AG20443 (cell line): ENCODE results near the gene TRAF7.
A peak's percentile ranks its signal among the peaks of the same experiment; 100 is the strongest.

Experiments used
- DNase-seq: peaks from one replicate; pipeline ENCODE4 v3.0.0; 2012; ENCODE audit warnings: low spot score, mixed read lengths

The TRAF7 gene

DNA sequence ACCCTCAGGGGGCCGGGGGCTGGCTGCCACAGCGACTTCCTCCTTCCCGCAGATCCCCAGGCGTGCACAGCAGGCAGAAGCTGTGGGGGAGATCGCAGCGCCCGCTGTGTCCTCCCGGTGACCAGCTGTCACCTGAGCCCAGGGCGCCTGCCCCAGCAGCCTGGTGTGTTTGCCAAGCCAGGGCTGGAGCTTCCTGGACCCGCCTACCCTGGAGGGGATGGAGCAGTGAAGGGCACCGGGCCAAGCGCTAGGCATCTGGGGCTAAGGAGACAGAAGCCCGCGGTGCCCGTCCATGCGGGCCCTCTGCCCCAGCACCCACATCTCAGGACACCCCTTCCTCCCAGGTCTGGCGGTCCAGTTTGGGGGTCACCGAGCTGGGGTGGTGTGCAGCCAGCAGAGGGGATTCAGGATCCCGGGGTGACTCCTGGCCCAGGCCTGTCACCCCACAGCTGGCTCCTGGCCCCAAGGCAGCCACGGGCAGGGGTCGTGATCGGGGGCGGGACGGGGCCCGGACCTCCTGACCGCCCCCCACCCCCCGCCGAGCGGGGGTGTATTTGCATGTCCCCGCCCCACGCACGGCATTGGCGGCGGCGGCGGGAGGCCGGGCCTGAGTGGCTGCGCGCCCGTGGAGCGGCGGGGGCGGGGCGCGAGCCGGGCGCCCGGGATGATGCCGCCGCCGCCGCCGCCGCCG, 7.5 kb upstream of the TRAF7 start, which contains the start of gene RAB26:
TSS of gene RAB26 (plus strand) at position 645 of the 691 bp plus-strand sequence. CDS start 159 bp downstream, outside the sequence.
- peak; percentile 73 for DNase-seq

DNA sequence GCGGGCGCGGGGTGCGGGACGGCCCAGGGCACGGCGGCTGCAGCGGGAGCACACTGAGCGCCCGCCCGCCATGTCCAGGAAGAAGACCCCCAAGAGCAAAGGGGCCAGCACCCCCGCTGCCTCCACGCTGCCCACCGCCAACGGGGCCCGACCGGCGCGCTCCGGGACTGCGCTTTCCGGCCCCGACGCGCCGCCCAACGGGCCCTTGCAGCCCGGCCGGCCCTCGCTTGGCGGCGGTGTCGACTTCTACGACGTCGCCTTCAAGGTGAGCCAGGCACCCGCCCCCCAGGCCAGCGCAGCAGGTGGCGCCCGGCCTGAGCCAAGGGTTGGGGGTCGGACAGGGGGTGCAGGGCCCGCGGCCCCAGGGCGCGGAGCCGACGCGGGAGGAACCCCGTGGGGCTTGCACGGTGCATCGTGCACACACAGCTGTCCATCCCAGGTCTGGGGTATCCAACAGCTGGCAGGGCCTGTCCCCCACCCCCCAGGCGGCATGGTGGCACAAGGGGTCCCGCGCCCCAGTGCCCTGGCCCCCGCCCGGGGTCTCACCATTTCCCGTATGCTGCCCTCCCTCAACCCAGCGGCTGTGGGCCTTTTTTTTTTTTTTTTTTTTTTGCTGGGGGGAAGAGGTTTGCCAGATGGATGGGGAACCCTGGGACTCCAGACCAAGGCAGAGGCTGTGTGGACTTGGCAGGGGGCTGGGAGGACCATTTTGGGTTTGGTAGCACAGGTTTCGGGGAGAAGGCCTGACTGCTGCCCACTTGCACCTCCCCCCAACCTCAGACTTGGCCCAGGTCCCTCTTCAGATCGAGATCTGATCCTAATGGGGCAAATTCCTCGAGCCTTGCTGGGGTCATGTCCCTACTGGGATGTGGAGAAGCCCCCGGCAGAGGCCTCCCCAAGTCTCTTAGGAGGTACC, 6.6 kb upstream of the TRAF7 start:
- DNase-seq, result no peak

DNA sequence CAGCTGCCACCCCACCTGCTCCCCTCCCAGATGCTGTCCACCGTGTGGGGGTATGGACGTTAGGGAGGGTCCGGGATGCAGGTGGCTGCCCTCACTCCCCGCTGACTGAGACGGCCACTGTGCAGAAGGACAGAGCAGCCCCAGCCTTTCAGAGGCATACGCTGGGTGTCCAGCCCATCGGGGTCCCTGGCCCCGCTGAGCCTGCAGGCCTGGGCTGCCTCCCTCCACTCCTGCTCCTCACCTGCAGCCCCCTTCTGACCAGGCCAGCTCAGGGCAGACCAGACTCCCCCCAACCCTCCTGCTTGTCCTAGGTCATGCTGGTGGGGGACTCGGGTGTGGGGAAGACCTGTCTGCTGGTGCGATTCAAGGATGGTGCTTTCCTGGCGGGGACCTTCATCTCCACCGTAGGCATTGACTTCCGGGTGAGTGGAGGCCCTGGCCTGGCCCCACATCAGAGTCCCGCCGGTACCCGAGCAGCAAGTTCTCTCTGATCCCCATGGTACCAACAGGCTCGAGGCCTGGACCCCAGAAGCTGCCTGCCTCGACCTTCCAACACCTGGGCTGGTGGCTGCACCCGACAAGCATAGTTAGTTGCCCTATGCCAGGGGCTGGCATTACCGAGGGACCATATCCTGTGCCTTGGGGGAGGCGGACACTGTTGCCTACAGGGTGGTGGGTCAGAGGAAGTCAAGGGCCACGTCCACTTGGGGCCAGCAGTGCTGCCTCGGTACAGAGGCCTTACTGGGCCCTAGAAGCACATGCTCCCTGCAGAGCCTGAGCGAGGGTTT, 5.8 kb upstream of the TRAF7 start:
- no peak for DNase-seq

DNA sequence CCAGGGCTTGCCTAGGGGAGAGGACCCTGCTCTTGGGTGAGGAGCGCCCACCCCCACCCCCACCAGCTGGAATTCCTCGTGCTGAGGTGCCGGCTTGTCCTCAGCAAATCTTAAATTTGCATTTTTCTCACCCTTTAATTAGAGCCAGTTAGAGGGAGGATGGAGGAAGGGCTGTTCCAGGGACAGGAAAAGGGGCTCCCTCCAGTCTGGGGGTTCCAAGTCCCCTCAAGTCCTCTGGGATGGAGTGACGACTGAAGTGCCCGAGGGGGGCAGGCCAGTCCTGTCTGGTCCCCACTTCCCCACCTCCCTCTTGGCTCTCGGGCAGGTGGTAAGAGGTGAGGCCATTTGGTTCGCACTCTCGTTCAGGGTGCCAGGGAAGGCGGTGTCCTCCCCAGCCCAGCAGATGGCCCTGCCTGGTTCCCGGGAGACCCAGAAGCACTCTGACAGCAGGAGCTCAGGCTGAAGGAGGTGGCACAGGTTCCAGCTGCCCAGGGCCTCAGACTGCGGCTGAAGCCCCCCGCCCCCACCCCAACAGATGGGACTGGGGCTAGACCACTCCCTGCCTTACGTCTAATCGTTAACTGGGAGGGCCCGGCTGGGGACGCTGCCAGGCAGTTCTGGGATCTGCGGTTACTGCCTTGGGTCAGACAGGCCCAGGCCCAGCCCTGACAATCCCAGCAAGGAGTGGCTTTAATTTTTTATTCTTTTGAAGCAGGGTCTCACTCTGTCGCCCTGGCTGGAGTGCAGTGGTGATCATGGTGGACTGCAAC, 5.0 kb upstream of the TRAF7 start:
- no peak for DNase-seq

DNA sequence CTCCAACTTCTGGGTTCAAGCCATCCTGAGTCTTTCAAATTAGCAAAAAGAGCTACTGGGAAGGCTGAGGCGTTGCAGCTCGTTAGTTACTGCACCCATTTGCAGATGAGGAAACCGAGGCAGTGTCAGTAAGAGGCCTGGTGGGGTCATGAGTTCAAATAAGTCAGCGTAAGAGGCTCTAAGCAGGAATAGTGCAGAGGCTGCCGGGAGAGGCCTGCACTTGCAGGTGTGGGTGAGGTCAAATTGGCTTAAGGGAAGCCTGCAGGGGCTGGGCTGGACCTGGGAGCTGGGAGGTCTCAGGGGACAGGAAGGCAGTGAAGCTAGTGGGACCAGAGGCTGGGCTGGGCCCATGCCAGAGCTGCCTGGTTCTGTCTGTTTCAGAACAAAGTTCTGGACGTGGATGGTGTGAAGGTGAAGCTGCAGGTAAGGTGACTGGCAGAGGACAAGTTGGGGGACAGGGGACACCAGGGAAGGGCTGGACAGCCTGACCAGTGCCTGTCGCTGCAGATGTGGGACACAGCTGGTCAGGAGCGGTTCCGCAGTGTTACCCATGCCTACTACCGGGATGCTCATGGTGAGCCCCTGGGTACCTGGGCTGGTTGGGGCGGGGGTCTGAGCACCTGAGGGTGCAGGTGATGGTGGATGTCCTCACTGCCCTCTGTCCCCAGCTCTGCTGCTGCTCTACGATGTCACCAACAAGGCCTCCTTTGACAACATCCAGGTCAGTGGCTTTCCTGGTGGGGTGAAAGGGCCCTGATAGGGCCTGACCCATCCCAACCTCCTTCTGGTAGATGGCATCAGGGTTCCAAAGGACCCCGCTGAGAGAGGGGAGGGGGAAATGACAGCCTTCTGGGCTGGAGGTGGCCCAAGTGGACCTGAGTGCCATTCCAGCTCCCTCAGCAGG, 4.1 kb upstream of the TRAF7 start:
- DNase-seq, result no peak

DNA sequence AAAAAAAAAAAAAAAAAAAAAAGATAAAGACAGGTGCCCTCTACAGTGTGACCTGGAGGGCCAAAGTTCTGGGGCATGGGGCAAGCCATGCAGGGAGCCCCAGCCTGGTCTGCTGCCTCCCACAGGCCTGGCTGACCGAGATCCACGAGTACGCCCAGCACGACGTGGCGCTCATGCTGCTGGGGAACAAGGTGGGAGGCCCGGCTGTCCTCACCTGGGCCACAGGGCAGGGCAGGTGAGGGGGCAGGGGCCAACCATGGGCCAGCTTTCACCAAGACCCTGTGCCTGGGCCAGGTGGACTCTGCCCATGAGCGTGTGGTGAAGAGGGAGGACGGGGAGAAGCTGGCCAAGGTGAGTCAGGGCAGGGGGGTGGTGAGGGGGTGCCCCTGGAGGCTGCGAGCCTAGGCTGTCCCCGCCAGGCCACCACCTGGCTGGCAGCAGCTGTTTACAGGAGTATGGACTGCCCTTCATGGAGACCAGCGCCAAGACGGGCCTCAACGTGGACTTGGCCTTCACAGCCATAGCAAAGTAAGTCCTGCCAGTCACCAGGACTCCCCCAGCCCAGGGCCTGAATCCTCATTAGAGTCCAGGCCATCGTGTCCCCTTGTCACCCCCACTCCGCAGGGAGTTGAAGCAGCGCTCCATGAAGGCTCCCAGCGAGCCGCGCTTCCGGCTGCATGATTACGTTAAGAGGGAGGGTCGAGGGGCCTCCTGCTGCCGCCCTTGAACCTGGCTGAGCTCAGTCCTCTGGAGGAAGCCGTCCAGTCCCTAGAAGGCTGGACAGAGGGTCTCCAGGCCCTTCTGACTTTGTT, 2.7 kb upstream of the TRAF7 start:
- DNase-seq, result no peak

DNA sequence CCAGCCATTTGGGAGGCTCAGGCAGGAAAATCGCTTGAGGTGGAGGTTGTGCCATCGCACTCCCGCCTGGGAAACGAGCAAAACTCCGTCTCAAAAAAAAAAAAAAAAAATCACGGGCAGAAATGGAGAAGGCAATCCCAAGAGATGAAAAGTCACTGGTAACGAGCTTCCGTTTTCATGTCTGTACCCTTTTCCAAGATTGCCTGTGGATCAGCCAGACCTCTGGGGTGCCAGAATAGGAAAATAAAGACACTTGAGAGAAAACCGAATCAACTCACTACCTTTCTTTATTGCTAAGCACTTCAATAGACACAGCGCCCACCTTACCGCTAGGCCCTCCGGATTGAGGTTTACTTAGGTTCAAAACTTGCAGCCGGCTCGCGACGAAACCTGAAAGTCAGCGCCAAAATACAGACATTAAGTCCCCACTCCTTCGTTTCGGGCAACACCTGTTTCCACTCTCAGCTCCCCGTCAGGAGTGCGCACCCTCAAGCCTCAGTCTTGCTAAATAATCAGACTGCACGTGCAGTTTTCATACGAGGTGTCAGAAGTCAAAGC, 970 bp upstream of the TRAF7 start:
- DNase-seq, result no peak

DNA sequence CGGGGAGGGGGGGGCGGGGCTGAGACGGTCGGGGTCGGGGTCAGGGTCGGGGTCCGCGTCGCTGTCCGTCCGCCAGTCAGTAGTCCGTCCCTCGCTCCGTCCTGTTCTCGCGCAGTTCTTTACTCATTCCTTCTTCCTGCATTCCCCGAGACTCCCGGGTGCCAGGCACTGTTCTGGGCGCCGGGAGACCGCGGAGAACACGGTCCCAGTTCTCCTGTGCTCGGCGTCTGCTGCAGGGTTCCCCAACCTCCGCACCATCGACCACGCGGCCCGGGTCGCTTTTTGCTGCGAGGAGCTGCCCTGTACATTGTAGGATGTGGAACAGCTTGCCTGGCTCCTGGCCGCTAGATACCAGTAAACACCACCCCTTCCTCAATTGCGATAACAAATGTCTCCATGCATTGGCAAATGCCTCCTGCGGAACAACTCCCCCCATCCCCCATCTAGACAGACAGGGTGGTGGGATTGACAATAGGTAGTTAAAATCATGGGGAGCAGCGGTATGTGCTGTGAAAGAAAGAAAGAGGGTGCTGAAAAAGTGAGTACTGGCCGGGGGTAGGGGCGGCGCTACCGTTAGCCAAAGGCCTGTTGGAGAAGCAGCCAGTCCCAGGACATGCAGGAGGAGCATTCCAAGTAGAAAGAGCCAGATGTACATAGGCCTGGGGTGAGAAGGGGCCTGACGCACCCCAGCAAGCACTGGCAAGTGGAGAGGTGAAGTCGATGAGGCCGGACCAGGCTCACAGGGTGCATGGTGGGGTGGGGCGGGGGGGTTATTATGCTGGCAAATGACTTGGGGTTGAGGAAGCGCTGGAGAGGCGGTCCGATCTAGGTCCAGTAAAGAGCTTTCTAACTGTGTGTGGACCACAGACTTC, 631 bp downstream of the TRAF7 start:
- peak; percentile 40 for DNase-seq

DNA sequence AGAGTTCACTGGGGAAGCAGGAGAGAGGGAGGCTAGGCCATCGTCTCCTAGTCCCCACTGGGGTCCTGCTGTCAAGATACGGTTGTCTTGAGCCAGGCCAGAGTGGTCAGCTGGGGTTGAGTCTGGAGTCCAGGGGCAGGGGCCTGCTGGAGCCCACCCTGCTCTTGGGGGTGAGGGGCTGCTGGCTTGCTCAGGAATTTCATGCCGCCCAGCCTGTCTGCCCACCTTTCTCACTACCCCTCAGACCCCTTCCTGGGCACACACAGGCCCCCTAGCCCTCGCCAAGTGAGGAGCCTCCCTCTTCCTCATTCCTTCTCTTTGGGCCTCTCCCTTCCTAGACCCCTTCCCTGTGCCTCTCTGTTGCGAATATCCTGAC, 1.3 kb downstream of the TRAF7 start:
- DNase-seq, result no peak

DNA sequence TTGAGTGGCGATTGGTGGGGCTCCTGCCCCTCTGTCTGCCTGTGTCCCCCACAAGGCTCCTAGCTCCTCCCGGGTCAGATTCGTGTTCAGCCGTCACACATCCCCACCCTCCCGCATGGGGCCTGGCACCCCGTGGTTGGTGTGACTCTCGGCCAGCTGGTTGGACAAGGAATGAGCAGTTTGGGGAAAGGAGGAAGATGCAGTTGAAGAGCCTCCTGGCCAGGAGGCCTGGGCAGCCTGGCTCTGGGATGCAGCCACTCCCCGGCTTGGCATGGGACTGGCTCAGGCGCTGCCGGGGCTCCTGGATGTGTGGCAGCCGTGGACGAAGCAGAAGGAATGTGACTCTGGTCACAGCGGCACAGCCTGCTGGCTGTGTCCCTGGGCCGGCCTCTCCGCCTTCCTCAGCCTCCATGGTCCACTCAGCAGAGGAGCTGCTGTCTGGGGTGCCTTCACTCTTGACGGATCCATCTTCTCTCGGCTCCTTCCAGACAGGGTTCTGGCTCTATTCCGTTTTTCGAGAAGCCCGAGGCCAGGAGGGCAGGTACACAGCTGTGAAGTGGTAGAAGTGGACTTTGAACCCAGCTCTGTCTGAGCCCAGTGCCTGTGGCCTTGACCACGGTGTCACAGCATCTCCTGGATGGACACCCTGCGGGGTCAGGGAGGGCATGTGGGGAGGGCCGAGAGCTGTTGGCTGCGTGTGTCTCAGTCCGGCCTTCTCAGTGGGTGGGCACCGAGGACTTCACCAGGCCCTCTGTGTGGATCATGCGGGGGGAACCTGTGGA, 2.1 kb downstream of the TRAF7 start:
- peak; percentile 27 for DNase-seq

DNA sequence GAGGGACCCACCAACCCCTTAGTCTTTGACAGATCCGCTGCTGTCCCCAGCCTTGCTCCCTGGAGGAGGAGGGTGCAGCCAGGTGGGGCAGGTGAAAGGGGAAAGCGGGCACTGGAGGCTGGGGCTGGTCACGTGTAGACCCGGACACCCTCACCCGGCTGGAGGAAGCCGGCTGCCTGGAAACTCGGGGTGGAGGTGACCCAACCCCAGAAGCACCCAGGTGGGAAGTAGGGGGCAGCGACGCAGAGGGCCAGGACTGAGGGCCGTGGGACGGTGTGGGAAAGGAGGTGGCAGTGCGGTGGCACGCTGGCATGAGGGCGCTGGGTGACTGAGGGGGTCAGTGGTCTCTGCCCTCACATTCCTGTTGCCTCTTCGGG, 2.7 kb downstream of the TRAF7 start:
- DNase-seq, result no peak

DNA sequence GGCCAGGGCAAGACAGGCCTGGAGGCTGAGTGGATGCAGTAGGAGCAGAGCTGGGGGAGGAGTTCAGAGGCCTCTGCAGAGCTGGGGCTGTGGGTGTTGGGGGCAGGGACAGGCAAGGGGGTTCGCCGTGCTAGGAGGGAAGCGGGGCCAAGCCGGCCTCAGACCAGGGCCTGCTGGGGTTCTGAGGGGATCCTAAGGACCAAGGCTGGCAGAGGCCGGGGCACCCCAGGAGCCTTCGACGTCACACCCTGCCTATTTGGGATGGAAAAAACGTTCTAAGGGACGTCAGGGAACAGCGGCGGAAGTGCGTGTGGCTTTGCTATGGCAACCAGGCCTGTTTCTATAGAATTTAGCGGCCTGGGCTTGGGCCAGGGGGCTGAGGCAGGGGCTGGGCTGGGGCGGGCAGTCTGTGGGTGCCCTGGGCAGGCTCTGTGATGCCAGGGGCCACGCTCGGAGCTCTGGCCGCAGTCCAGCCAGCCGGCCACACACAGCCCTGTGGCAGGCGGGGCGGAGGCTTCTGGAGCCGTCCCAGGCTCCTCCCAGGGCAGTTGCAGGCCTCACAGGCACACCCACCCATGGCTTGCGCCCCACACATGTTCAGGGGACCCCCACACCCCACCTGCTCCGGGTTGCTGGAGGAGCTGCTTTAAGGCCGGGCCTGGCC, 3.7 kb downstream of the TRAF7 start:
- peak; percentile 65 for DNase-seq

DNA sequence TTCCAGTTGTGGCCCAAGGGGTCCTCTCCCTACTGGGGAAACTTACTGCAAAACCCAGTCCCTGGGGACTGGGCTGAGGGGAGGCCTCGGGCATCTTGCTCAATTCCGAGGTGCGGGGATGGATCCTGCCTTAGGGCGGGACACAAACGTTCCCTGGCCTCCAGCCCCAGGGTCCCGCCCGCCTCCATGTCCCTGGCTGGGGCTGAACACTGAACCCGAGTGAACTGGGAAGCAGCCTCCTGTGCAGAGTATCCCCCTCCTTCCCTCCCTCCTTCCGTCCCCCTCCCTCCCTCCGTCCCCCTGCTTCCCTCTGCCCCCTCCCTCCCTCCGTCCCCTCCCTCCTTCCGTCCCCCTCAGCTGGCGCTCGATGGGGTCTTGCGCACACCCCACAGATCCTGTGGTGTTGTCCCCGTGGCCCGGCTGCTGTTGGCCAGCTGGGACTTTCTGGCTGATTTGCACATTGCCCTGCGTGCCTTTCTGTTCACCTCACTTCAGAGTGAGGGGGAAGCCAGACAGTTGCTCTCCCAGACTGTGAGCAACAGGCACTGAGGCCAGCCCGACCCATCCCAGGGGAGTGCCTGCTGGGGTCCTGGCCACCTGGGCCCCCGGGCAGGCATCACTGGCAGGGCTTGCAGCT, 5.5 kb downstream of the TRAF7 start:
- DNase-seq, result peak; percentile 82

DNA sequence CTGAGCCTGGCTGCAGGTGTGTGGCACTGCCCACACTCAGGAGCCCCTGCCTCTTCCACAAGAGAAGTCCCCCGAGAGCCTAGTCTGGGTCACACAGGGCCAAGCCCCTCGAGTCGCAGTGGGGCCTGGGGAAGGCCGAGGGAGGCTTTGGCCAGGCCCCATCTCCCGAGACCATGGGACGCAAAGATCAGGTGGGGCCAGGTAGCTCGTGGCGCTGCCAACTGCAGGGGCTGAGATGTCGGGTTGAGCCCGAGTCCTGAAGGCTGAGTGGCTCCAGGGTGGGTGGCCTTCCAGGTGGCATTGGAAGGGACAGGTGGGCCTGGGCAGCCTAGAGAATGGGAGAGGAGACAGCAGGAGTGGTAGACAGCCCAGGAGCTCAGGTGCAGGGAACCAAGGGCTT, 6.3 kb downstream of the TRAF7 start:
- DNase-seq, result no peak

DNA sequence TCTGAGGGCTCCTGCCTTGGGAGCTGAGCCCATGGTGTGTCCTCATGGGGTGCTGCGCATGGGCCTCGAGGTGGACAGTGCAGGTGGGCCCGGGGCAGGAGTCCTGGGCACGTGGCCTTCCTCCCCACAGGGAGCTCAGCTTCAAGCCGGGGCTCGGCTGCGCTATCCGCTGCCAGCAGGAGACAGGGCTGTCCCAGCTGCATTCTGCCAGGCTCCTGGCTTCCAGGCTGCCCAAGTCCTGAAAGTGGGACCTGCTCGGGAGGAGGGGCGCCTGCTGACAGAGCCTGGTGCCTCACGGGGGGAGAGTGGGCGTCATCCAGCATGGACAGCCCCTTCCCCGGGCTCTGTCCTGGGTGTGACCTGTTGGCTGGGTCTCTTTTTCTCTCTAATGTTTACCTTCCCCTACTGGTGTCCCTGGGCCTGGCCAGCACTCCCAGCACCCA, 7.1 kb downstream of the TRAF7 start:
- DNase-seq, result no peak

DNA sequence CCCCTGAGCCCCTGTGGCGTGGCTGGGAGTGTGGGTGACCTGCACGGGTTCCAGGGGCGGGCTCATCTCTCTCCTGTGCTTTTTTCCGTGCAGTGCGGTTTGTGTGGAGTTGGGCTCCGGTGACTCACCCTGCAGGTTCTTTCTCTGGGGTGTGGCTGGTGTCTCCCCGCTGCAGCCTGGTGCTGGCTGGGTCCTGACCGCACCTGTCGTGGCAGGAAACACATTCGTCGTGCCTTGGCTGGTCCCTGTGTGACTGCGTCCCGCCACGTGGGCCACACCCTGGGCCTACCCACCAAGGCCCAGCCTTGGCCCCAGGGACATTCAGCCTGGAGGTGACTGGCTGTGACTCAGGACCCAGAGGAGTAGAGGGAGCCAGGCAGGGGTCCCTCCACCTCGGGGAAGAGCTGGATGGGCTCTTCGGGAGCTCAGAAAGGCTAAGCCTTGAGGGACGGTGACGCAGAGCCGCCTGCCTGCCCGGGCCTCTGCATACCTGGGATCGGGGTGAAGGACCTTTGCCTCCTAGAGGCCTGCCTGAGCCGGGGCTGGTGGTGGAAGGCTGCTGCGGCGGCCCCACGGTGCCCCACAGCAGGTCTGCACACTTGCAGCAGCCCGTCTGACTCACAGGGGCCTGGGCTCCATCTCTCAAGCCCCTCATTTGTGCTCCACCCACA, 7.8 kb downstream of the TRAF7 start:
- DNase-seq, result no peak
